ENCODE measurements around the gene CACNA1A. TPM values are rescaled to one million over a fixed set of nuclear protein-coding genes. Genes with fewer than 3 reads are reported as not detected.

Gene CACNA1A
- total RNA-seq, 1 experiment from 2014 or later, result 0.85 TPM

DNA sequence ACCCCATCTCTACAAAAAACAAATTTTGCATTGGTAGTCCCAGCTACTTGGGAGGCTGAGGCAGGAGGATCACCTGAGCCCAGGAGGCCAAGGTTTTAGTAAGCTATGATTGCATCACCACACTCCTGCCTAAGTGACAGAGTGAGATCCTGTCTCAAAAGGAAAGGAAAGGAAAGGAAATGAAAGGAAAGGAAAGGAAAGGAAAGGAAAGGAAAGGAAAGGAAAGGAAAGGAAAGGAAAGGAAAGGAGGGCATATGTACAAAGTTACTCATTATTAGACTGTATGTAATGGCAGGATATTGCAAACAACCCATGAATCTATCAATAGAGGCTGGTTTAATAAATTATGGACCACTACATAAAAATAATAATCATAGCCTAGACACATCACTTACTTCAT is 40.8 kb upstream of the CACNA1A start:
- intact Hi-C loops (cut with micrococcal nuclease; ENCODE audit: unreplicated experiment), result no loop called here
- TF ChIP-seq, protein P1, sequence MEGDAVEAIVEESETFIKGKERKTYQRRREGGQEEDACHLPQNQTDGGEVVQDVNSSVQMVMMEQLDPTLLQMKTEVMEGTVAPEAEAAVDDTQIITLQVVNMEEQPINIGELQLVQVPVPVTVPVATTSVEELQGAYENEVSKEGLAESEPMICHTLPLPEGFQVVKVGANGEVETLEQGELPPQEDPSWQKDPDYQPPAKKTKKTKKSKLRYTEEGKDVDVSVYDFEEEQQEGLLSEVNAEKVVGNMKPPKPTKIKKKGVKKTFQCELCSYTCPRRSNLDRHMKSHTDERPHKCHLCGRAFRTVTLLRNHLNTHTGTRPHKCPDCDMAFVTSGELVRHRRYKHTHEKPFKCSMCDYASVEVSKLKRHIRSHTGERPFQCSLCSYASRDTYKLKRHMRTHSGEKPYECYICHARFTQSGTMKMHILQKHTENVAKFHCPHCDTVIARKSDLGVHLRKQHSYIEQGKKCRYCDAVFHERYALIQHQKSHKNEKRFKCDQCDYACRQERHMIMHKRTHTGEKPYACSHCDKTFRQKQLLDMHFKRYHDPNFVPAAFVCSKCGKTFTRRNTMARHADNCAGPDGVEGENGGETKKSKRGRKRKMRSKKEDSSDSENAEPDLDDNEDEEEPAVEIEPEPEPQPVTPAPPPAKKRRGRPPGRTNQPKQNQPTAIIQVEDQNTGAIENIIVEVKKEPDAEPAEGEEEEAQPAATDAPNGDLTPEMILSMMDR (IDR thresholded peaks at IDR 0.05; ENCODE audit: unreplicated experiment), result no peak
- BruUV-seq (replicated peaks), result no TSS peak
- no peaks in the 10 kb centered on the region for H3K36me3 Mint-ChIP-seq (ENCODE audit: insufficient read depth, unreplicated experiment)
- H3K27me3 Mint-ChIP-seq (ENCODE audit: unreplicated experiment), result peaks cover 50% of the 10 kb centered on the region
- H3K4me3 Mint-ChIP-seq (ENCODE audit: low read depth, unreplicated experiment), result no peak overlapping the region
- H3K4me1 Mint-ChIP-seq (ENCODE audit: low read depth, unreplicated experiment), result no peaks in the 10 kb centered on the region
- CTCF ChIA-PET, result interaction anchor here (0.5 to 0.7 kb wide), 2 partner anchors 41 to 573 kb away, joined by 4 read pairs; no protein-coding TSS in a partner anchor
- no peaks in the 10 kb centered on the region for H3K9me3 Mint-ChIP-seq (ENCODE audit: low read depth, unreplicated experiment)
- DNase-seq, result no peak
- H3K27ac Mint-ChIP-seq (ENCODE audit: unreplicated experiment), result no peak overlapping the region

DNA sequence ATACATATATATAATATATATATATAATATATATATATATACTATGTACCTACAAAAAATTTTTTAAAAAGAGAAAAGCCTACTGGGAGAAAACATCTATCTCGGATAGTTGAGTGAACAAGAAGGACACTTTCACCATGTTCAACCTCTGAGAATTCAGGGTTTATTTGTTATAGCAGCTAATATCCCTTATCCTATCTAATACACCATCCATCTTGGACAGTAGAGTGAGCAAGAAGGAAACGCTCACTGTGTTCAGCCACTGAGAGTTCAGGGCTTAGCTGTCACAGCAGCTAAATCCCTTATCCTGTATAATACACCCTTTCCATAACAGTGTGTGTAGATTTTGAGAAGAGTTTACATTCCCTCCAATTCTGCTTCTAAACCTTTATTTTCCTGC is 38.1 kb upstream of the CACNA1A start:
- Mint-ChIP-seq H3K27me3 (ENCODE audit: unreplicated experiment) (peaks cover 35% of the 10 kb centered on the region), H3K4me3 (ENCODE audit: low read depth, unreplicated experiment) (no peak overlapping the region), H3K27ac (ENCODE audit: unreplicated experiment) (no peak overlapping the region), H3K9me3 (ENCODE audit: low read depth, unreplicated experiment) (no peaks in the 10 kb centered on the region), H3K36me3 (ENCODE audit: insufficient read depth, unreplicated experiment) (no peaks in the 10 kb centered on the region), H3K4me1 (ENCODE audit: low read depth, unreplicated experiment) (no peaks in the 10 kb centered on the region)
- intact Hi-C loops (cut with micrococcal nuclease; ENCODE audit: unreplicated experiment), result no loop called here
- TF ChIP-seq, protein P1 (IDR thresholded peaks at IDR 0.05; ENCODE audit: unreplicated experiment), result no peak
- CTCF ChIA-PET, result no interaction called here
- no peak for DNase-seq
- no TSS peak for BruUV-seq (replicated peaks)

DNA sequence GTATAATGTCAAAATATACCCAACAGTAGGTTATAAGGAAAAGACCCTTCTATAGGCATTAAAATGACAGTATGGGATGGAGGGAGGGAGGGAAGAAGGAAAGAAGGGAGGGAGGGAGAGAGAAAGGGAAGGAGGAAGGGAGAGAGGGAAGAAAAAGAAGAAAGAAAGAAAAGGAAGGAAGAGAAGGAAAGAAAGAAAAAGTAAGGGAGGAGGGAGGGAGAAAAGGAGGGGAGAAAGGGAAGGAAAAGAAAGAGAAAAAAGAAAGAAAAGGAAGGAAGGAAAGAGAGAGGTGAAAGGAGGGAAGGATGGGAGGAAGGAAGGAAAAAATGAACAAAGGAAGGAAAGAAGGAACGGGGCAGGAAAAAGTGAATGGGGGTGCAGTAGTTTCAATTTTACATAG is 35.3 kb upstream of the CACNA1A start:
- peaks cover 17% of the 10 kb centered on the region for H3K4me1 Mint-ChIP-seq (ENCODE audit: low read depth, unreplicated experiment)
- intact Hi-C loops (cut with micrococcal nuclease; ENCODE audit: unreplicated experiment), result no loop called here
- no peak for DNase-seq
- H3K27me3 Mint-ChIP-seq (ENCODE audit: unreplicated experiment), result peaks cover 52% of the 10 kb centered on the region
- H3K4me3 Mint-ChIP-seq (ENCODE audit: low read depth, unreplicated experiment), result no peak overlapping the region
- CTCF ChIA-PET, result no interaction called here
- TF ChIP-seq, protein P1 (IDR thresholded peaks at IDR 0.05; ENCODE audit: unreplicated experiment), result no peak
- H3K36me3 Mint-ChIP-seq (ENCODE audit: insufficient read depth, unreplicated experiment), result no peaks in the 10 kb centered on the region
- H3K9me3 Mint-ChIP-seq (ENCODE audit: low read depth, unreplicated experiment), result peaks cover 2% of the 10 kb centered on the region
- no peak overlapping the region for H3K27ac Mint-ChIP-seq (ENCODE audit: unreplicated experiment)
- no TSS peak for BruUV-seq (replicated peaks)

DNA sequence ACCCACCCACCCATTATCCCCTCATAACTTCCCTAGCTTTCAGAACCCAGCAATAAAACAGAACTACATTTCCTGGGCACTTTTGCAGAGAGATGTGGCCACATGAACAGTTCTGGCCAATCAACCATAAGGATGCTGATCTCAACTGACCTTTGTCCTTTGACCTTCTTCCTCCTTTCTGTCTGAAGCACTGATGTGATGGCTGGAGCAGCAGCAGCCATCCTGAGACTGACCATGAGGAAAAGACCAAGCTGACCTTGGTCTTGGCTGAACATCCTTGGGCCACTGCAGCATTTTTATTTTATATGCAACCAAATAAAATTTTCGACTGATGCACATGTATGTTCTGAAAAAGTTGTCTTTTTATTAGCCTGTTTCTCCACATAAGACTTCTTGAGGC is 33.1 kb upstream of the CACNA1A start:
- intact Hi-C loops (cut with micrococcal nuclease; ENCODE audit: unreplicated experiment), result no loop called here
- TF ChIP-seq, protein P1 (IDR thresholded peaks at IDR 0.05; ENCODE audit: unreplicated experiment), result no peak
- no peak overlapping the region for H3K4me3 Mint-ChIP-seq (ENCODE audit: low read depth, unreplicated experiment)
- no TSS peak for BruUV-seq (replicated peaks)
- no peak overlapping the region for H3K27ac Mint-ChIP-seq (ENCODE audit: unreplicated experiment)
- no peaks in the 10 kb centered on the region for H3K36me3 Mint-ChIP-seq (ENCODE audit: insufficient read depth, unreplicated experiment)
- H3K27me3 Mint-ChIP-seq (ENCODE audit: unreplicated experiment), result peaks cover 57% of the 10 kb centered on the region
- H3K9me3 Mint-ChIP-seq (ENCODE audit: low read depth, unreplicated experiment), result peaks cover 2% of the 10 kb centered on the region
- peaks cover 17% of the 10 kb centered on the region for H3K4me1 Mint-ChIP-seq (ENCODE audit: low read depth, unreplicated experiment)
- no peak for DNase-seq
- CTCF ChIA-PET, result no interaction called here
